22Rv1 (cell line): Measurements from ENCODE around the gene STING1.

Experiments used
- ZFX ChIP-seq: fragments of 450-650 bp; IDR thresholded peaks from 2 replicates; pipeline ENCODE4 v1.6.1; 2017; ENCODE audit warnings: antibody characterized with exemption, borderline replicate concordance
- TF ChIP-seq, protein P1 (sequence below): fragments of 450-650 bp; IDR thresholded peaks from 2 replicates; pipeline ENCODE4 v1.5.1; 2017; ENCODE audit warnings: mild to moderate bottlenecking

DNA sequence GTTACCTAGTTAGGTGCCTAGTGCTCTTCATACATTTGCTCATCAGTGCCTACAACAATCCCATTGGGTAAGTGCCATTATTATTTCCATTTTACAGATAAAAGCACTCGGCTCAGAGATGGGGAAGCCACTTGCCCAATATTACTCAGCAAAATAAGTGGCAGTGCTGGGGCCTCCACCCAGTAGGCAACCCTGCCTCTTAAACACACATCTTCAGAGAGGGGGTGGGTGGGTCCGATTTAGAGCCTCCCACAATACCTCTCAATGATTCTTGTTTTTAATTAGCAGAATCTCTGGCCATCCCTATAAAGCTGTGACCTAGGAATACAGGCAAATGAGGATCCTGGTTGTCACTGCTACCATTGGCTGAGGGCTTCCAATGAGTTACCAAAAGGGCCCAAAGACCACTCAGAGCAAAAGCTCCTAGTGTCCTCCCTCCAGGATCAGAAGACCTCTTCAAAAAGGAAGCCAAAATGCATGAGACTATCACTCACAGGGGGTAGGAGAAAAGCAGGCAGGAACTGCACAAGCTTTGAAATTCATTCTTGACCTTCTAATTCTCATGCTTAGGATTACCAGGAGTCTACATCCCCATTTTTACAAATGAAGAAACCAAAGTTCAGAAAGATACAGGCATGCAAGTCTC lies 42.5 kb upstream of the STING1 start:
- TF ChIP-seq, protein P1, sequence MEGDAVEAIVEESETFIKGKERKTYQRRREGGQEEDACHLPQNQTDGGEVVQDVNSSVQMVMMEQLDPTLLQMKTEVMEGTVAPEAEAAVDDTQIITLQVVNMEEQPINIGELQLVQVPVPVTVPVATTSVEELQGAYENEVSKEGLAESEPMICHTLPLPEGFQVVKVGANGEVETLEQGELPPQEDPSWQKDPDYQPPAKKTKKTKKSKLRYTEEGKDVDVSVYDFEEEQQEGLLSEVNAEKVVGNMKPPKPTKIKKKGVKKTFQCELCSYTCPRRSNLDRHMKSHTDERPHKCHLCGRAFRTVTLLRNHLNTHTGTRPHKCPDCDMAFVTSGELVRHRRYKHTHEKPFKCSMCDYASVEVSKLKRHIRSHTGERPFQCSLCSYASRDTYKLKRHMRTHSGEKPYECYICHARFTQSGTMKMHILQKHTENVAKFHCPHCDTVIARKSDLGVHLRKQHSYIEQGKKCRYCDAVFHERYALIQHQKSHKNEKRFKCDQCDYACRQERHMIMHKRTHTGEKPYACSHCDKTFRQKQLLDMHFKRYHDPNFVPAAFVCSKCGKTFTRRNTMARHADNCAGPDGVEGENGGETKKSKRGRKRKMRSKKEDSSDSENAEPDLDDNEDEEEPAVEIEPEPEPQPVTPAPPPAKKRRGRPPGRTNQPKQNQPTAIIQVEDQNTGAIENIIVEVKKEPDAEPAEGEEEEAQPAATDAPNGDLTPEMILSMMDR, result no peak
- TF ChIP-seq ZFX, result no peak
